HG03520 (cell line): ENCODE data around the gene TP53.
"Not testable (repeated sequence)": the region's sequence is repeated elsewhere in the genome, so short reads cannot be mapped to it uniquely, and the experiment has no call there.

Experiments
- ATAC-seq: cut with Tn5 transposase; IDR thresholded peaks from one replicate; pipeline ENCODE4 v1.9.1; 2021; ENCODE audit warnings: mild to moderate bottlenecking, moderate library complexity; ENCODE audit not compliant: unreplicated experiment

TP53 gene

DNA sequence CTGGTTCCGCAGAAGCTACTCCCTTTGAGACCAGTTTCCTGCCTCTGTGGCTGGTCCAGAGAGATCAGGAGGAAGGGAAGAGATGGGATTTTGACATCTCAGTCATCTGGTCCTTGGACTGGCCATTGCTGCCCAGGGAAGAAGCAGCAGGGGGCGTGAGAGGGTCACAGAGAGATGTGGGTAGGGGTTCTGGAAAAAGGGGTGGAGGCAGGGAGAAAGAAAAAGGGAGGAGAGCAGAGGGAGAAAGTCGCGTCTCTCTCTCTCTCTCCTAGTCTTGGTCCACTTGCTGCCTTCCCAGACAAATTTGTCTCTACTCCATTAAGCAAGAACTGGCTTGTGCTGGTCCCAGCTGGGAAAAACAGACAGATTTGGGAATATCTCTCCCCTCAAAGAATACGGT lies 52.9 kb downstream of the TP53 start:
- no peak for ATAC-seq

DNA sequence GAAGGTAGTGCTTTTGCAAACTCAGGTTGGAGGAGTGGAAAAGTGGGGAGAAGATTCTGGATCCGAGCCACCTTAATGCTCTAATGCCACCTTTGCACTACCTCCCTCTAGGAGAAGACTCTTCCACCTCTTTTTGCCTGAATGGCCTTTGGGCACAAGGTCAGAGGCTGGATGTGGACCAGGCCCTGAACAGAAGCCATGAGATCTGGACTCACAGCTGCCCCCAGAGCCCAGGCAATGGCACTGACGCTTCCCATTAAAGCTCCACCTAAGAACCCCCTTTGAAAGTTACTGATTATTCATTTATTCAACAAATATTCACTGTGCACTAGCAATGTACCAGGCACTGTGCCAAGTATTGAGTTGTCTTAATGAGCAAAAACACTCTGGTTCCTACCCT lies 54.2 kb downstream of the TP53 start:
- ATAC-seq = no peak

DNA sequence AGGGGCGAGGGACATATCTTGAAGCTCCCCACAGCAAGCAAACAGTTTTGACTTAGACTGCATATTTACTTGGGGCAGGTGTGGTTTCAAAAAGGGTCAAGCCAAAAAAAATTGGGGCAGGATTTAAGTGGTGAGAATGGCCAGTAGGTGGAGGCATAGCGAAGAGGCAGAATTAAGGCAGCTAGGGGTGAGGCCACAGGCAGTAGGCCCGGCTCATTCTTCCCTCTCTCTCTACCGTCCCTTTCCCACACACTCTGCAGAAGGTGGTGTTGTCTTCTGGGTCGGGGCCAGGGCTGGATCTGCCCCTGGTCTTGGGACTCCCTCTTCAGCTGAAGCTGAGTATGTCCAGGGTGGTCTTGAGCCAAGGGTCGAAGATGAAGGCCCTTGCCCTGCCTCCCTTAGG lies 54.8 kb downstream of the TP53 start:
- ATAC-seq = no peak

DNA sequence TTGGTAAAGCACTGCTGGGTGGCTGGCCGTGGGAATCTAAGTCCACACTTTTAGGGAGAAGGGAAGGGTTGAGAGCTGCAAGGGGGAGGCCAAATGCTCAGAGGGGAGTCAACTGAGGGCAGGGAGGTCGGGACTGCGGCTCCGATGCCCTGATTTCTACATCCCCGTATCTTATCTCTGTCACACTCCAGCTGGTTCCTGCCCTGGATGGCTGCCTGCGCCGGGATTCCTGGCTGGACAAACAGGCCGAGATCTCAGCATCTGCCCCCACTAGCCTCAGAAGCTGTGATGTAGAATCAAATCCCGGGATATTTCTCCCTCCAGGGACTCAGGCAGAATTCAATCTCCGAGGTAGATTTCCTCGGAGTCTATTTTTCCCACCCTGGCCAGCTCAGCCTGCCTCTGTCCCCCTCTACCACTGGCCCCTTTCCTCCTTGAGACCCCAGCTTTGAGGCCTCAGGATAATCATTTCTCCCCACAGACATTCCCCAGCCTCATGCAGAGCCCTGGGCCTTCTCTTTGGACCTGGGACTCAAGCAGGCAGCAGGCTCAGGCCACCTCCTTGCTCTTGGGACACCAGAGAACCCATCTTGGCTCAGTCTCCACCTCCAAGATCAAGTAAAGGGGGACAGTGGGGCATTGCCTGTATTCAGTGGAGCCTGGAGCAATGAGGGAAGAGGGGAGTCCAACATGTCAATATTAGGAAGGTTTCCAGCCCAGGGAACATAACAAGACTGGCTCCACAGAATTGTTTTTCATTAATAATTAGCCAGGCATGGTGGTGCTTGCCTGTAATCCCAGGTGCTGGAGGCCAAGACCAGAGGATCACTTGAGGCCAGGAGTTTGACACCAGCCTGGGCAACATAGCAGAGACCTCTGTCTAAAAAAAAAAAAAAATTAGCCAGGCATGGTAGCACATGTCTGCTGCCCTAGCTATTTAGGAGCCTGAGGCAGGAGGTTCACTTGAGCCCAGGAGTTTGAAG lies 55.6 kb downstream of the TP53 start:
- ATAC-seq = no peak

DNA sequence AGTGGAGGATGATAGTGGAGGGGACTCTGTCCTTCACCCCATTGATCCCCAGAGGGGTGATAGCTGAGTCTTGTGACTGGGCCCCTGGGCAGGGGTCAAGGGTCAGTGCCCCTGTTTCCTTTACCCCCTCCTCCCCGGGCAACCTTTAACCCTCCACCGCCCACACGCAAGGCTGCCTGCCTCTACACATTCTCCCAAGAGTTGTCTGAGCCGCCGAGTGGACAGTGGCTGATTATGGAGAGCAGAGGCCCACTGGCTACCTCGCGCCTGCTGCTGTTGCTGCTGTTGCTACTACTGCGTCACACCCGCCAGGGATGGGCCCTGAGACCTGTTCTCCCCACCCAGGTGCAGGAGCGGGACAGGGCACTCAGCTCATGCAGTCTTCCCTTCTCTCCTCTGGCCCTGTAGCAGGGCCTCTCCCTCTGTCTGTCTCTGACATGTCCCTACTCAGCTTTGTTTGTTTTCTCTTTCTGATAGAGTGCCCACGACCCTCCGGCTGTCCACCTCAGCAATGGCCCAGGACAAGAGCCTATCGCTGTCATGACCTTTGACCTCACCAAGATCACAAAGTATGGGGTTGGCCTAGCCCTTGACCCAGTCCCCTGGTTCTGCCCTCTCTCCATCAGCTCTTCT lies 57.2 kb downstream of the TP53 start, which contains the start of gene SHBG:
TSS of gene SHBG (plus strand) at position 197 of the 633 bp plus-strand sequence. CDS start at position 235, 38 bp downstream.
- ATAC-seq = no peak

DNA sequence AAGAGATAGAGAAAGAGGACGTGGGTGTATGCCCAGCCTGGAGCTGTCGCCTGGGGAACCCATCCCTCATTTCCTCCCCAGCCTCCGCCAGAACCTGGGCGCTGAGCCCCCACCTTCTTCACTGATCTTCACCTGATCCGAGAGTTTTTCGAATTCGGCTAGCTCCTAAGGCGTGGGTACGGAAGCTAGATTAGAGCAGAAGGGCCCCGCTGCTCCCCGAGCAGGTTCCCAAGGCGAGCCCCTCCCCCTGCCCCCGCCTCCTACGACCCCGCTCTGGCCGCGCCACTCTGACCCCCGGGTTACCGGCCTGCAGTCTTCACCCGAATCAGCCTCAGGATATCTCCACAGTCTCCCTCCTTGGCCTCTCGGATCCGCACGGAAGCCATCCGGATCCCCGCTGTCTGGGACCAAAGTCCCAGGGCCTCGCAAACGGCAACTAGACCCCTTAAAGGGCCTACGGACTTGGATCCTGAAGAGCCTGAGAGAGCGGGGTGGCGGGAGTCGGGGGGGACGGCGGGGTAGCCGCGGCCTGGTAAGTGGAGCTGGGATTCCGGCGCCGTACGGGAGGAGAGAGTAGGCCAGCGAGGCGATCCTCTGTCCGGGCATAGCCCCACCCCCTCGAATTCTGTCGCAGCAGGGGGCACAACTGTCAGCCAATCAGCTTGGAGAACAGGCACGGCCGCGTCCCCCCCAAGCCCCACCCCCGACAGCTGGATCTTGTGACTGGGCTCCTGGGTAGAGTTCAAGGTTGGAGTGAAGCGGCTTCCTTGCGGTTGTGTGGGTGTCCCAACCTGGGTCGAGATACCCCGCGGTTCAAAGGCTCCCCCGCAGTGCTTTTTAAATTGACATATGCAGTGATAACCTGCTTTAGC lies 59.8 kb downstream of the TP53 start, which contains the start of gene SAT2:
TSS of gene SAT2 (minus strand) at position 572 of the 872 bp plus-strand sequence. CDS start at position 386, 186 bp downstream.
- peak; percentile 79 for ATAC-seq

DNA sequence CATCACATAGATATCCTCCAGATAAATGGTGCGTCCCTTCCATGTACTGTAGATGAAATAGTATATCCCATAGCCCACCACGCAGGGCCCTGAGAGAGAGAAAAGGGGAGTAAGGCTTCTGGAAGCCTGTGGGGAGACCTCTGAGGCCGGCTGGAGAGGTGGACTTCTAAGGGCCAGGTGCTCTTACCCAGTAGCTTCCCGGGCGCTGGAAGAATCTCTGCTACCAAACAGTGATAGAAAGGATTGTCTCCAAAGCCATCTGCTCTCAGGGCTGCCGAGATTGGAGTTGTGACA lies 60.4 kb downstream of the TP53 start:
- ATAC-seq = no peak

DNA sequence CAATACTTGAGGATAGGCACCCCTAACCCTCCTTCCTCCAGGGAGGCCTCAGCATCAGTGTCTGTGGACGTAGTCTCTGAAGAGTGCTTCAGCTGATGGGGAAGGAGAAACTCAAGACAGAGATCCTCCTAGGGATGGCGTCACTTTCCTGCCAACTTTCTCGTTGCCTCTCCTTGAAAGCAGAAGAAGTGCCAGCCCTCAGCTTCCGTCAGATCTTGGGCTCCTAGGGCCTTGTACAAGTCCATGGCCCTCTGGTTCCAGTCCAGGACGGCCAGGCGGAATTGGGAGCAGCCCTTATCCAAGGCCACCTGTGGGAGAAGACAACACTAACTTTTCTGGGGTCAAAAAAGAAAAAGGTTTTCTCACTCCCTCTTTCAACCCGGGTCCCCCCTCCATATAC lies 61.0 kb downstream of the TP53 start:
- no peak for ATAC-seq

DNA sequence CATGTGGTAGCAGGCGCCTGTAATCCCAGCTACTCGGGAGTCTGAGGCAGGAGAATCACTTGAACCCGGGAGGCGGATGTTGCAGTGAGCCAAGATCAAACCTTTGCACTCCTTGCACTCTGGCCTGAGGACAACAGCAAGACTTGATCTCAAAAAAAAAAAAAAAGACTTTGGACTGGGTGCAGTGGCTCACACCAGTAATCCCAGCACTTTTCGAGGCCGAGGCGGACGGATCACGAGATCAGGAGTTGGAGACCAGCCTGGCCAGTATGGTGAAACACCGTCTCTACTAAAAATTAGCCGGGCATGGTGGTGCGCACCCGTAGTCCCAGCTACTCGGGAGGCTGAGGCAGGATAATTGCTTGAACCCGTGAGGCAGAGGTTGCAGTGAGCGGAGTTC lies 61.5 kb downstream of the TP53 start:
- not testable (repeated sequence) for ATAC-seq

DNA sequence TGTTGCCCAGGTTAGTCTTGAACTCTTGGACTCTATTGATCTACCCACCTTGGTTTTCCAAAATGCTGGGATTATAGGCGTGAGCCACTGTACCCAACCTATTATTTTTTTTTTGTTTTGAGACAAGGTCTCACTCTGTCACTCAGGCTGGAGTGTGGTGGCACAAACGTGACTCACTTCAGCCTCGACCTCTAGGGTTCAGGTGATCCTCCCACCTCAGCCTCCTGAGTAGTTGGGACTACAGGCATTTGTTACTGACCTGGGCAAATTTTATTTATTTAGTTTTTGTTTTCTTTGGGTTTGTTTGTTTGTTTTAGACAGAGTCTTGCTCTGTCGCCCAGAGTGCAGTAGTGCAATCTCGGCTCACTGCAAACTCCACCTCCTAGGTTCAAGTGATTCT lies 63.6 kb downstream of the TP53 start:
- no peak for ATAC-seq

DNA sequence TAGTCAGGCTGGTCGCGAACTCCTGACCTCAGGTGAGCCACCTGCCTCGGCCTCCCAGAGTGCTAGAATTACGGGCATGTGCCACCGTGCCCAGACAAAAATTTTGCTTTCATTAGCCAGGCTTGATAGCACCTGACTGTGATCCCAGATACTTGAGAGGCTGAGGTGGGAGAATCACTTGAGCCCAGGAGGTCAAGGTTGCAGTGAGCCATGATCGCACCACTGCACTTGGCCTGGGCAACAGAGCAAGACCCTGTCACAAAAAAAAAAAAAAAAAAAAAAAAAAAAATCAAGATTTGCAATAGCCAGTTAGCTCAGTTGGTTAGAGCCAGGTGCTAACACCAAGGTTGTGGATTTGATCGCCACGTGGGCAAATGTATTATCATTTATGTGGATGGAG lies 66.5 kb downstream of the TP53 start:
- no peak for ATAC-seq

DNA sequence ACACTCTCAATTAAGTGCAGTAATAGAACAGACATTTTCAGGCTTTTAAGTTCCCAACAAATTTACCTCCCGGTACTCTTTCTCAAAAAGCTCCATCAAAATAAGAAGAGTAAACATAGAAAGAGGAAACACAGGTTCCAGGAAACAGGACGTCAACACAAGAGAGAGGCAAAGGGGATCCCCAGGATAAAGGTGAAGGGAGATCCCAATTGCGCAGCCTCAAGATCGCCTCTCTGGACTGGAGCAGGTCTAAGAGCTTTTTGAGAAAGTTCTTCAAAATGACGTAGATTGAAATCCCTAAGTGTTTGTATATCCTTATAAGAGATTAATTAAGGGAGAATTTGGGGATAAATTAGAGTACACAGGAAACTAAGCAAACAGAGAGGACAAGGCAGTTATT lies 68.7 kb downstream of the TP53 start:
- no peak for ATAC-seq
